GM20431 (cell line): Measurements from ENCODE around the gene BLCAP.

Source experiments
- in situ Hi-C: fragments of 300-500 bp; cut with MseI, MboI; formaldehyde crosslinking; loops from one replicate; pipeline ENCODE4 v1.15.0; 2020; ENCODE audit warnings: low sequenced_read_pairs; ENCODE audit not compliant: unreplicated experiment

The BLCAP gene

DNA sequence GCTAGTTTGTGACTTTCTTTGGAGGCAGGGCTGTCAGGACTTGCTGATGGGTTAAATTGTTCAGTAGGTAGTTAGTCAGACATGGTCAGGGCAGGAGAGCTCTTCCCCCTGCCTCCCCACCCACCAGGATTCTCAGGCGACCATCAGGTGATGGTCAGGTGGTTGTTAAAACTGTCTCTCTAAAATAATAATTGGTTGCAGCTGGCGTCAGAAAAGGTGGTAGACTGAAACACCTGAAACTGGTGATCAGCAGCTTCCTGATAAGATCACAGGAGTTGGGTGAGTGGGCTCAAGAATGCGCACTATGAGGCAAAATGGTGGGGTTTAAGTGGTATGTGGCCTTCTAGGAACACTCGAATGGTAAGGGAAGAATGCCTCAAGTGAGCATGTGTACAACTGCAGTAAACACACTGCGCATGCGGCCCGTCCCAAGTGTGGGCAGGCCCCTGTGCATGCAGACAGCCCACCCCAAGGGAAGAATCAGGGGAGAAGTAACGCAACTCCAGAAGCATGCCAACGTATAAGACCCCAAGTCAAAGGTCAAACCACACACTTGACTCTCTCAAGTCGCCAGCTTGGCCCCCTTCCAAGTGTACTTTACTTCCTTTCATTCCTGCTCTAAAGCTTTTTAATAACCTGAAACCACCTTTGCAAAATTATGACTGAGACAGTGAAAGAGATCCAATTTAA is 7.9 kb upstream of the BLCAP start:
- in situ Hi-C loops, result loop anchor here (10.0 kb wide), 1 partner anchor 271 kb away; the partner anchor contains the start of gene GHRH

DNA sequence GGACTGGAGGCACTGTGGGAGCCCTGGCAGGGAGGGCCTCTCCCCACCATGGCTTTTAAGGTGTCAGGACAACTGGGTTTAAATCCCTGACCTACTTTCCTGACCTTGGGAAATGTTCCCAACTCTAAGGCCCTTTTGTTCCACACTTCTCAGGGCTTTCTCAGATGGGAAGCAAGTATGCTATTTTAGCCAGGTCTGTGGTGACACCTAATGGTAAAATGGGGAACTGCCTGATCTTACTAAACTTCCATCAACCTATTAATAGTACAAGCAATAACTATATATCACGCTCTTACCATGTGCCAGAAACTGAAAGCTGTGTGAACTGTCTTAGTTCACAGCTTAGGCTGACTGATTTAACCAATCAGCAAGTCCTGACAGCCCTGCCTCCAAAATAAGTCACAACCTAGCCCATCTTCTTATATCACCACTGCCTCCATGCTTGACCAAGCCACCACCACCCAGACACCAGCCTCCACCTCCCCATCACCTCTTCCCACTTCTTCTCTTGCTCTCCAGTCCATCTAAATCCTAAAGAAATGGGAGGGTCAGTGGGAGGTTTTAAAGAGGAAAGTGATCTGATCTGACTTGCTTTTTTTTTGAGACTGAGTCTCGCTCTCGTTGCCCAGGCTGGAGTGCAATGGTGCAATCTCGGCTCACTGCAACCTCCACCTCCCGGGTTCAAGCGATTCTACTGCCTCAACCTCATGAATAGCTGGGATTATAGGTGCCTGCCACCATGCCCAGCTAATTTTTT is 6.9 kb upstream of the BLCAP start:
- in situ Hi-C loops, result loop anchor here (10.0 kb wide), 1 partner anchor 270 kb away; the partner anchor contains the start of gene GHRH

GRCh38 chr20:37533154-37533715 is 5.6 kb upstream of the BLCAP start:
- in situ Hi-C loops, result loop anchor here (10.0 kb wide), 1 partner anchor 268 kb away; the partner anchor contains the start of gene GHRH

DNA sequence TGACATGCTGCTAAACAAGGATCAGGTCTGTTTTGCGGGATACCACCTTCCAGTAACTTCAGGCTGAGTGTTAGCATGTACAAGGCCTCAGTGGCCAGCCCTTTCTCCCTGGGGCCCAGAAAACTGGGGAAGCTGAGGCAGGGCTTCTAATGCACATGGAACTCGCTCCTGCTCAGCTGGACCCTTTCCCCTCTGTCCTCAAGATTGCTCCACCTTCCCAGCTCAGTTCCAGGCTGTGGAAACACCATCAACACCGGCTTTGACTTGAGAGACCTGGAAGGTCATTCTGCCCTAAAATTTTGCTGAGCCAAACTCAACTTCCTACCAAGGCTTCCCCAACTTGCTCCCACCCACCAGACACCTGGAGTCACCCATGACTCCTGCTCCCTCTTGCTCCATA is 4.2 kb upstream of the BLCAP start:
- in situ Hi-C loops, result loop anchor here (10.0 kb wide), 1 partner anchor 267 kb away; the partner anchor contains the start of gene GHRH

GRCh38 chr20:37530696-37531095 is 3.0 kb upstream of the BLCAP start:
- in situ Hi-C loops, result loop anchor here (10.0 kb wide), 1 partner anchor 266 kb away; the partner anchor contains the start of gene GHRH

DNA sequence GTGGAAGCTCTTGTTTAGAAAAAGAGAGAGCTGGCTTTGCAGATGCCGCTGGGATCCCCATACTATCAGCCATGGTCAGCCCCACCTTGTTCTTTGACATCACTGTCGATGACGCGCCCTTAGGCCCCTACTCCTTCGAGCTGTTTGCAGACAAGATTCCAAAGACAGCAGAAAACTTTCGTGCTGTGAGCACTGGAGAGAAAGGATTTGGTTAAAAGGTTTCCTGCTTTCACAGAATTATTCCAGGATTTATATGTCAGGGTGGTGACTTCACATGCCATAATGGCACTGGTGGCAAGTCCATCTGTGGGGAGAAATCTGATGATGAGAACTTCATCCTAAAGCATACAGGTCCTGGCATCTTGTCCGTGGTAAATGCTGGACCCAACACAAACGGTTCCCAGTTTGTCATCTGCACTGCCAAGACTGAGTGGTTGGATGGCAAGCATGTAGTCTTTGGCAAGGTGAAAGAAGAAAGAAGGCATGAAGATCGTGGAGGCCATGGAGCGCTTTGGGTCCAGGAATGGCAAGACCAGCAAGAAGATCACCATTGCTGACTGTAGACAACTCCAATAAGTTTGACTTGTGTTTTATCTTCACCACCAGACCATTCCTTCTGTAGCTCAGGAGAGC is 2.4 kb upstream of the BLCAP start:
- in situ Hi-C loops, result loop anchor here (10.0 kb wide), 2 partner anchors 135 to 265 kb away; partner anchors contain the start of gene GHRH

GRCh38 chr20:37529214-37529967 is 1.7 kb upstream of the BLCAP start:
- in situ Hi-C loops, result loop anchor here (10.0 kb wide), 1 partner anchor 135 kb away; no protein-coding TSS in a partner anchor

DNA sequence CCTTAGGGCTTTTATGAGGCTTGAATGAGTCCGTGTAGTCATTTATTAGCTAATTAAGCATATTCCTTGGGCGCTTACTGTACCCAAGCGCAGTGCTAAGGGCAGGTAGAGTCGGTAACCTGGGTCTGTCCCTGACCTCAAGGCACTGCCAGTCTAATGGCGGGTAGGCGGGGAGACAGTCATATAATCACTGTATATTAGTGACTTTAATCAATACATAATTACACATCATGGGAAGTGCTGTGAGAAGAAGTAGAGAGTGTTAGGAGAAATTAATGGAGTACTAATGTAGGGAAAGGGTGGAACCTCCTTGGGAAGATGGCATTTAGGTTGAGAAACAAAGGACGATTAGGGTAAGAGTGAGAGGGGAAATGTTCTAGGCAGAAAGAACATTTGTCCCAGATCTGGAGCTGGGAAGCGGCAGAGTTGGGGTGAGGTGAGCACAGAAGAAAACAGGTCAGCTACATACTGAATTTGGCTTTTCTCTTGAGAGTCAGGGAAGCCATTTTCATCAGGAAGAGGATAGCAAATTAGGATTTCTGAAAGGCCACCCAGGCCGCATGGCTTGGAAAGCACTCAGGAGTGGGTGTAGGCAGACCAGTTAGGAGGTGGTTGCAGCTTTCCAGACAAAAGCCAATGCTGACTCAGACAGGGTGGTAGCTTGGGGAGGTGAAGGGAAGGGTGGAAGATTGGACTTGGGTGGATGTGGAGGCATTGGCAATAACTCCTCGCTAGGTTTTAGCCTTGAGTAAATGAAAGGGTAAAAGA is 954 bp upstream of the BLCAP start:
- in situ Hi-C loops, result loop anchor here (10.0 kb wide), 1 partner anchor 134 kb away; no protein-coding TSS in a partner anchor

DNA sequence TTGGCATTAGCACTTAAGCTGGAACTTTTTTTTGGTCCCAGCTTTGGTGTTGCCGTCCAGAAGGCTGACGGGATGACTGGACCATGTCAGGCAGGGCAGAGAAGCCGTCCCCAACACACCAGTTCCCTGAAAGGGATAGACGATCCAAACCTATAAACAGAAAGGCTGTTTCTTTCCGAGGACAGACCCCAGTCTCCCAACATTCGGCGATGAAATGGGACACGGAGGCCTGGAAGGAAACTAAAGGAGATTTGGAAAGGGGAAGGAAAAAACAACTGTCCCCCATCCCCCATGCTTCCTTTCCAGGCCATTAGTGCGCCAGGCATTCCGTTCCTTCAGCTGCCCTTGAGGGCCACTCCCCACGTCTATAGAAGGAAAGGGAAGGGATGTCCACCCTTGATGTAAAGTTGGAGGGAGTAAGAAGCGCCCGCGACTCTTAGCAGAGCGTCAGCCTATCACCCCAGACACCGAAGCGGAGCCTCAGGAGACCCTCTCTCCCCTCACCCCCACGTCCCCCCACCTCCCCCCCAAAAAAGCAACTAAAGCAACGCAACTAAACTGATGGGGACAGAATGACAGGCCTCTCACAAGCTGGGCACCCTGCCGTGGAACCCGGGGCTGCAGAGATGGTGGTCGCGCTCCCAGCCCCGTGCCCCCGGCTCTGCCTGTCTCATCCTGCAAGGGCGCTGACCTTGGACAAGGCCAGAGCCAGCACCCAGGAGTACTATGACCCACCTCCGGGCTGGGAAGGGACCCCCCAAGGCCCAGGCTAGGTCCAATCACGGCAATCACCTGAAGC is 638 bp downstream of the BLCAP start:
- in situ Hi-C loops, result loop anchor here (10.0 kb wide), 1 partner anchor 132 kb away; no protein-coding TSS in a partner anchor

GRCh38 chr20:37526238-37526838 is 1.3 kb downstream of the BLCAP start:
- in situ Hi-C loops, result loop anchor here (10.0 kb wide), 1 partner anchor 132 kb away; no protein-coding TSS in a partner anchor

- in situ Hi-C loops, result loop anchor here (10.0 kb wide), 1 partner anchor 131 kb away; no protein-coding TSS in a partner anchor
Measured at GRCh38 chr20:37525810-37526209, 1.9 kb downstream of the BLCAP start.

- in situ Hi-C loops, result loop anchor here (10.0 kb wide), 1 partner anchor 130 kb away; no protein-coding TSS in a partner anchor
Measured at GRCh38 chr20:37524859-37525708, 2.6 kb downstream of the BLCAP start.

DNA sequence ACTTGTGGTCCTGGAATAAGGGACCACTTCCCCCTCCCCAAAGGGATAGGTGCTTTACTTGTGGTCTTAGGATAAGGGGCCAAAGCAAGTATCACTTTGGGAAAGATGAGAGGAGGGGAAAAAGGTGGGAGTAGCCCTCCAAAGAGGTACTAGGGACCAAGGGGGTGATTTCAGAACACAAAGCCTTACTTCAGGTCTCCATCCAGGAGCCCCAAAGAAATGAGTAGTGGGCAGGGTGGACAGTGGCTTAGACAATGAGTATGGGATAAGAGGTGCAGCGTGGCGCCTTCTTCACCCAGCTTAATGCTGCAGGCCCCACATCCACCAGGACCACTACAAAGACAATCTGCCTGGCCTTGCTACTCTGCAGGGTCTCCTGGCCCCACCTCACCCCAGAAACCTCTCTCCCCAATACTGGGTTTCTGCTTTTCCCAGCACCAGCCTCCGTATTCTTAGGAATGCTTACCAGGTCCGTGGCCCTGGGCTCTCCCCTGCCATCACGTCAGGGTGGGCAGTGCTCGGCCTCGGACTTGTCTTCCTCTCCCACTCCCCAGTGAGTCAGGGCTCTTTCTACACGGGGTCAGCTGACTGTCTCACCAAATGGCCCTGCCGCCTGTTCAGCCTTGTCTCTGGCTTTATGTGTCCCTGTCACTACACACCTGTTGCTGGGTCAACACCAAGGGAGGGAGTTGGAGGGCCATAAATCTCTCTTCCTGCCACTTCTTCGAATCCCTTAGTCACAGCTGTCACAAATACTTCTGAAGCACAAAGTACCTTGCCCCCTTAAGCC is 3.6 kb downstream of the BLCAP start:
- in situ Hi-C loops, result loop anchor here (10.0 kb wide), 1 partner anchor 129 kb away; no protein-coding TSS in a partner anchor

DNA sequence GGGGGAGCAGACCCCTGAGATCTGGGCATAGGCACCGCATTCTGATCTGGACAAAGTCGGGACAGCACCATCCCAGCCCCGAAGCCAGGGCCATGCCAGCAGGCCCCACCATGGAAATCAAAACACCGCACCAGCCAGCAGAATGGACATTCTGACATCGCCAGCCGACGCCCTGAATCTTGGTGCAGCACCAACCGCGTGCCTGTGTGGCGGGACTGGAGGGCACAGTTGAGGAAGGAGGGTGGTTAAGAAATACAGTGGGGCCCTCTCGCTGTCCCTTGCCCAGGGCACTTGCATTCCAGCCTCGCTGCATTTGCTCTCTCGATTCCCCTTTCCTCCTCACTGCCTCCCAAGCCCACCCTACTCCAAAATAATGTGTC is 4.7 kb downstream of the BLCAP start:
- in situ Hi-C loops, result loop anchor here (10.0 kb wide), 1 partner anchor 128 kb away; no protein-coding TSS in a partner anchor

DNA sequence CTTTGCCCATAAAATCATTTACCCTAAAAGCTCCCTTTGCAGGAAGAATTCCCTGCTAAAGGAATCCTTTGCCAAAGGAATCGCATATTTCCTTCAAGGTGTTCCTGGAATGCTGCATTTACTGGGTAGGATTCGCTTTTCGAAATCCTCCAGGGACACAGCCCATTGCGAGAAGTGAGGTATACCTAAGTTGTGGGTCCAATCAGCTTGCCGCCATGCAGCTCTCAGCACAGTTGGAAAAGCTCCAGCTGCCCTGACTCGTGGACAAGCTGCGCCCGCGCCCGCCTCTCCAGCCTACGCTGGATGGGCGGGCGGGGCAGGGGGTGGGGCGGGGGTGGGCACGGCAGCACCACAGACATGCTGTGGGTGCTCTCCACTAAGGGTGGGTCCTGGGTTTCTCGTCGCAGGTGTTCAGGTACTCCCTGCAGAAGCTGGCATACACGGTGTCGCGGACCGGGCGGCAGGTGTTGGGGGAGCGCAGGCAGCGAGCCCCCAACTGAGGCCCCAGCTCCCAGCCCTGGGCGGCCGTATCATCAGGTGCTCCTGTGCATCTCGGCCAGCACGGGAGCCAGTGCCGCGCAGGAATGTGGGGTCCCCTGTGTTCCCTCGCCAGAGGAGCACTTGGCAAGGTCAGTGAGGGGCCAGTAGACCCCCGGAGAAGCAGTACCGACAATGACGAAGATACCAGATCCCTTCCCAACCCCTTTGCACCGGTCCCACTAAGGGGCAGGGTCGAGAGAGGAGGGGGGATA is 5.2 kb downstream of the BLCAP start:
- in situ Hi-C loops, result loop anchor here (10.0 kb wide), 1 partner anchor 128 kb away; no protein-coding TSS in a partner anchor
